ENCODE data around the gene MXD1. TPM values are rescaled to one million over a fixed set of nuclear protein-coding genes. Genes with fewer than 3 reads are reported as not detected.

Gene MXD1
- total and polyA plus RNA-seq, 9 of the 15 experiments (the other 6 are each of a cell fraction or from before 2014, with no cell fraction given), result 6.7 to 35.9 (median 11.0) TPM

GRCh38 chr2:69933839-69934613, 19.1 kb downstream of the MXD1 start (continued):
- no peak for TF ChIP-seq ZBTB5 (IDR thresholded peaks at IDR 0.05)
- no peak for TF ChIP-seq PTBP1 (IDR thresholded peaks at IDR 0.05; ENCODE audit: low read depth, low read length)
- no peak for TF ChIP-seq TBP (optimal IDR thresholded peaks at IDR 0.05; ENCODE audit: low read depth, low read length)
- TF ChIP-seq SREBF2 (CRISPR knock-in tag; IDR thresholded peaks at IDR 0.05), result no peak
- no peak for TF ChIP-seq RFX7 (CRISPR knock-in tag; IDR thresholded peaks at IDR 0.05)
- TF ChIP-seq ZKSCAN3 (CRISPR knock-in tag; IDR thresholded peaks at IDR 0.05), result no peak
- no peak for TF ChIP-seq TSC22D4 (tag; IDR thresholded peaks at IDR 0.05)
- TF ChIP-seq SAP30 (IDR thresholded peaks at IDR 0.05; ENCODE audit: borderline replicate concordance, insufficient read depth, low read depth, low read length, poor library complexity, severe bottlenecking), result no peak
- no peak for TF ChIP-seq REST (IDR thresholded peaks at IDR 0.05; ENCODE audit: borderline replicate concordance)
- no peak for TF ChIP-seq REST (CRISPR knock-in tag; IDR thresholded peaks at IDR 0.05; ENCODE audit: low read depth)
- no peak for TF ChIP-seq PCBP2 (IDR thresholded peaks at IDR 0.05; ENCODE audit: low read depth, low read length, poor library complexity, severe bottlenecking)
- no peak for TF ChIP-seq ZNF764 (CRISPR knock-in tag; IDR thresholded peaks at IDR 0.05; ENCODE audit: low read depth)
- TF ChIP-seq ZBTB2 (IDR thresholded peaks at IDR 0.05), result no peak; the same call in 1 of the 2 replicates
- peak; percentile 74 for TF ChIP-seq SMARCC2 (IDR thresholded peaks at IDR 0.05; ENCODE audit: low read depth)
- TF ChIP-seq FOS (IDR thresholded peaks at IDR 0.05; ENCODE audit: extremely low read depth, insufficient read length), result no peak
- no peak for TF ChIP-seq ZNF253 (CRISPR knock-in tag; conservative IDR thresholded peaks at IDR 0.05)
- no peak for TF ChIP-seq NONO (IDR thresholded peaks at IDR 0.05; ENCODE audit: low read depth in 2 of 2, low read length in 1 of 2)

All from K562 (cell line).